GM21423 (cell line): ENCODE data around the gene STK33.
A peak's percentile ranks its signal among the peaks of the same experiment; 100 is the strongest.

Experiments
- ATAC-seq: cut with Tn5 transposase; IDR thresholded peaks from one replicate; pipeline ENCODE4 v1.9.1; 2021; ENCODE audit warnings: mild to moderate bottlenecking, moderate library complexity; ENCODE audit not compliant: unreplicated experiment

The STK33 gene

GRCh38 chr11:8593935-8594909 lies at the start of gene STK33:
TSS of gene STK33 (minus strand) at chr11:8594228. CDS start at chr11:8474905, 119,323 bp downstream.
- ATAC-seq, result peak; percentile 90

GRCh38 chr11:8642196-8642841 lies 48.3 kb upstream of the STK33 start:
- no peak for ATAC-seq

- ATAC-seq, result no peak
Measured at GRCh38 chr11:8641332-8641731, 47.3 kb upstream of the STK33 start.

GRCh38 chr11:8640267-8640906 lies 46.4 kb upstream of the STK33 start:
- no peak for ATAC-seq

GRCh38 chr11:8639655-8640054 lies 45.6 kb upstream of the STK33 start:
- ATAC-seq, result no peak

GRCh38 chr11:8638300-8638699 lies 44.3 kb upstream of the STK33 start:
- ATAC-seq, result no peak

- ATAC-seq, result no peak
Measured at GRCh38 chr11:8636127-8636526, 42.1 kb upstream of the STK33 start.

- no peak for ATAC-seq
Measured at GRCh38 chr11:8634498-8634897, 40.5 kb upstream of the STK33 start.

GRCh38 chr11:8631395-8632118 lies 37.5 kb upstream of the STK33 start:
- ATAC-seq, result no peak

GRCh38 chr11:8624698-8625097 lies 30.7 kb upstream of the STK33 start:
- ATAC-seq, result no peak

- ATAC-seq, result no peak
Measured at GRCh38 chr11:8621147-8621546, 27.1 kb upstream of the STK33 start.

GRCh38 chr11:8617063-8617462 lies 23.0 kb upstream of the STK33 start:
- no peak for ATAC-seq

- no peak for ATAC-seq
Measured at GRCh38 chr11:8615291-8616032, 21.4 kb upstream of the STK33 start.

- ATAC-seq, result no peak
Measured at GRCh38 chr11:8614497-8614896, 20.5 kb upstream of the STK33 start.

- no peak for ATAC-seq
Measured at GRCh38 chr11:8613036-8613435, 19.0 kb upstream of the STK33 start.

- ATAC-seq, result no peak
Measured at GRCh38 chr11:8612522-8612921, 18.5 kb upstream of the STK33 start.

- ATAC-seq, result no peak
Measured at GRCh38 chr11:8610532-8611116, 16.6 kb upstream of the STK33 start.

GRCh38 chr11:8608652-8609051 lies 14.6 kb upstream of the STK33 start:
- ATAC-seq, result no peak

GRCh38 chr11:8605971-8606563 lies 12.0 kb upstream of the STK33 start:
- ATAC-seq, result no peak
